Body of pancreas (tissue), 4 donors: ENCODE results near the gene IMPG2.

Source experiments
- CTCF ChIP-seq, 7 experiments: fragments of 450-650 bp in 4 of 7; fragments of 200-600 bp in 3 of 7; sonication (generic) in 3 of 7; IDR thresholded peaks; one replicate each; pipeline ENCODE4 v1.5.1; 2016 to 2019; ENCODE audit warnings: antibody characterized with exemption in 7 of 7
- POLR2A ChIP-seq, 3 donors: fragments of 450-650 bp; IDR thresholded peaks; one replicate each; pipeline ENCODE4 v1.6.1; 2016; ENCODE audit warnings: antibody characterized with exemption in 3 of 3, mild to moderate bottlenecking in 2 of 3

- TF ChIP-seq CTCF (IDR thresholded peaks at IDR 0.05): no peak
- no peak for TF ChIP-seq POLR2A (IDR thresholded peaks at IDR 0.05)
Measured at GRCh38 chr3:101249522-101249921, 70.9 kb downstream of the IMPG2 start.
